Measurements from ENCODE around the gene NEK11. TPM values are rescaled to one million over a fixed set of nuclear protein-coding genes. Genes with fewer than 3 reads are reported as not detected.

NEK11 gene
- total RNA-seq, 4 donors from 2014 or later = 14.8 to 34.0 (median 28.2) TPM

- no peak for DNase-seq
- no peak overlapping the region for H3K27ac ChIP-seq
- intact Hi-C loops (cut with DNase I) = no loop called here
- H3K27me3 ChIP-seq = no peaks in the 10 kb centered on the region
- TF ChIP-seq POLR2A (IDR thresholded peaks at IDR 0.05) (no peak), CTCF (IDR thresholded peaks at IDR 0.05) (no peak)
- 86 to 90% methylated on average over 3 of the region's 3 CpGs for WGBS, 2 donors
- peaks cover 0 to 4% of the 10 kb centered on the region in 2 donors for H3K4me1 ChIP-seq
- H3K4me3 ChIP-seq (replicated peaks in 1 of 3) = no peak overlapping the region
- no peaks in the 10 kb centered on the region for H3K9me3 ChIP-seq
- H3K36me3 ChIP-seq = peaks cover 0 to 2% of the 10 kb centered on the region in 2 donors
These were observed 34.3 kb upstream of the NEK11 start for GRCh38 chr3:130992344-130992743.

- no peak for DNase-seq
- no peaks in the 10 kb centered on the region for H3K9me3 ChIP-seq
- intact Hi-C loops (cut with DNase I) = no loop called here
- no peaks in the 10 kb centered on the region for H3K4me1 ChIP-seq
- no peak overlapping the region for H3K27ac ChIP-seq
- no peaks in the 10 kb centered on the region for H3K27me3 ChIP-seq
- WGBS, 2 donors = 92 to 96% methylated on average over 7 of the region's 7 CpGs
- TF ChIP-seq POLR2A (IDR thresholded peaks at IDR 0.05) (no peak), CTCF (IDR thresholded peaks at IDR 0.05) (no peak)
- peaks cover 0 to 2% of the 10 kb centered on the region in 2 donors for H3K36me3 ChIP-seq
- no peak overlapping the region for H3K4me3 ChIP-seq (replicated peaks in 1 of 3)
These were observed 29.4 kb upstream of the NEK11 start for GRCh38 chr3:130997289-130997688.

GRCh38 chr3:131001071-131001470, 25.6 kb upstream of the NEK11 start:
- no peaks in the 10 kb centered on the region for H3K36me3 ChIP-seq
- no peak overlapping the region for H3K4me3 ChIP-seq (replicated peaks in 1 of 3)
- intact Hi-C loops (cut with DNase I) = no loop called here
- no peak for DNase-seq
- H3K27me3 ChIP-seq = no peaks in the 10 kb centered on the region
- no peak overlapping the region for H3K27ac ChIP-seq
- 89 to 92% methylated on average over 1 of the region's 1 CpG for WGBS, 2 donors
- no peaks in the 10 kb centered on the region for H3K4me1 ChIP-seq
- H3K9me3 ChIP-seq = no peaks in the 10 kb centered on the region
- TF ChIP-seq CTCF (IDR thresholded peaks at IDR 0.05) = no peak

GRCh38 chr3:131004603-131005002, 22.1 kb upstream of the NEK11 start:
- no peaks in the 10 kb centered on the region for H3K27me3 ChIP-seq
- intact Hi-C loops (cut with DNase I) = no loop called here
- no peak overlapping the region for H3K4me3 ChIP-seq (replicated peaks in 1 of 3)
- DNase-seq = no peak
- no peaks in the 10 kb centered on the region for H3K9me3 ChIP-seq
- no peak for TF ChIP-seq CTCF (IDR thresholded peaks at IDR 0.05)
- TF ChIP-seq POLR2A (IDR thresholded peaks at IDR 0.05) = no peak
- 96% methylated on average over 1 of the region's 1 CpG for WGBS, 2 donors
- no peak overlapping the region for H3K27ac ChIP-seq
- H3K36me3 ChIP-seq = no peaks in the 10 kb centered on the region
- no peaks in the 10 kb centered on the region for H3K4me1 ChIP-seq

GRCh38 chr3:131007256-131007655, 19.4 kb upstream of the NEK11 start:
- 98 to 100% methylated on average over 2 of the region's 2 CpGs for whole genome bisulfite sequencing, 2 donors
- Histone ChIP-seq H3K9me3 (no peaks in the 10 kb centered on the region), H3K27me3 (no peaks in the 10 kb centered on the region), H3K4me3 (replicated peaks in 1 of 3) (no peak overlapping the region), H3K27ac (no peak overlapping the region), H3K4me1 (no peaks in the 10 kb centered on the region), H3K36me3 (no peaks in the 10 kb centered on the region)
- no peak for DNase-seq
- TF ChIP-seq CTCF (IDR thresholded peaks at IDR 0.05) (no peak), POLR2A (IDR thresholded peaks at IDR 0.05) (no peak)
- intact Hi-C loops (cut with DNase I) = no loop called here

Data from thyroid gland (tissue), 4 donors.